Left hindlimb (tissue), 1 donor: Measurements from ENCODE around the gene YBX2.
"Not testable (repeated sequence)": the region's sequence is repeated elsewhere in the genome, so short reads cannot be mapped to it uniquely, and the experiment has no call there.

Experiments
- DNase-seq: peaks from one replicate; pipeline ENCODE4 v3.0.0-alpha.2; 2018

The YBX2 gene

GRCh38 chr17:7294614-7295153 lies at the start of gene YBX2:
Gene YBX2 (minus strand): TSS chr17:7294639. CDS start chr17:7294500, 139 bp downstream.
- peak; percentile 57 for DNase-seq

GRCh38 chr17:7343250-7343649 lies 48.8 kb upstream of the YBX2 start:
- no peak for DNase-seq

GRCh38 chr17:7341842-7342241 lies 47.4 kb upstream of the YBX2 start:
- no peak for DNase-seq

GRCh38 chr17:7340179-7340578 lies 45.7 kb upstream of the YBX2 start:
- DNase-seq, result no peak

GRCh38 chr17:7337600-7337999 lies 43.2 kb upstream of the YBX2 start:
- DNase-seq, result not testable (repeated sequence)

- no peak for DNase-seq
Measured at GRCh38 chr17:7336240-7337175, 42.1 kb upstream of the YBX2 start, which contains the start of gene ACAP1. Gene ACAP1 (plus strand): TSS chr17:7336529. CDS start chr17:7336735, 206 bp downstream.

GRCh38 chr17:7335765-7336164 lies 41.3 kb upstream of the YBX2 start:
- DNase-seq, result not testable (repeated sequence)

GRCh38 chr17:7334938-7335538 lies 40.6 kb upstream of the YBX2 start:
- DNase-seq, result no peak

GRCh38 chr17:7332600-7333069 lies 38.2 kb upstream of the YBX2 start:
- DNase-seq, result not testable (repeated sequence)

GRCh38 chr17:7332111-7332510 lies 37.7 kb upstream of the YBX2 start:
- no peak for DNase-seq

- DNase-seq, result no peak
Measured at GRCh38 chr17:7330638-7331015, 36.2 kb upstream of the YBX2 start.

GRCh38 chr17:7329997-7330637 lies 35.7 kb upstream of the YBX2 start:
- peak; percentile 91 for DNase-seq

- peak; percentile 99 for DNase-seq
Measured at GRCh38 chr17:7329374-7329996, 35.0 kb upstream of the YBX2 start.

GRCh38 chr17:7328840-7329373 lies 34.5 kb upstream of the YBX2 start, which contains the start of gene NEURL4:
Gene NEURL4 (minus strand): TSS chr17:7329335. CDS start chr17:7329312, 23 bp downstream.
- DNase-seq, result no peak

GRCh38 chr17:7328009-7328408 lies 33.6 kb upstream of the YBX2 start:
- DNase-seq, result no peak

- no peak for DNase-seq
Measured at GRCh38 chr17:7327501-7327900, 33.1 kb upstream of the YBX2 start.

- no peak for DNase-seq
Measured at GRCh38 chr17:7327056-7327455, 32.6 kb upstream of the YBX2 start.

- DNase-seq, result no peak
Measured at GRCh38 chr17:7326186-7326585, 31.7 kb upstream of the YBX2 start.

GRCh38 chr17:7325031-7325528 lies 30.6 kb upstream of the YBX2 start:
- DNase-seq, result no peak

- no peak for DNase-seq
Measured at GRCh38 chr17:7324438-7324779, 30.0 kb upstream of the YBX2 start.

- DNase-seq, result no peak
Measured at GRCh38 chr17:7323731-7324437, 29.4 kb upstream of the YBX2 start.
